ENCODE results near the gene DSP.

Gene DSP

GRCh38 chr6:7594579-7595125 is 53.2 kb downstream of the DSP start:
- DNase-seq, result no peak

DNA sequence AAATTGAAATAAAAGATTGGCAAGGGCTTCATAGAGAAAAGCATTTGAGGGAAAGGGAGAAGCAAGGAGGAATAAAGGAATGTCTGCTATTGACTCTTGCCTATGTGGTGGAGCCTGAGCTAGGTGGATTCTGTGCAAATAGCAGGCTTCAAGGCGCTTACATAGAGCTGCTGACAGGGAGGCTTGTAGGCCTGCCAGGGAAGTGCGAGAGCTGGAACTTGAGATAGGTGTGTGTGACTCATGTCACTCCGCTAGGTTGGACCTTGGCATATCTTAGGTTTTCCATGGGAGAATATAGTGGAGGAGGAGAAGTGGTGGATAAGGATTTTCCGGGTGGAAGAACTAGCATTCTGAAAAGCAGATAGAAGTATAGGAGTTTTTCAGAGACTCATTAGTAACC is 62.5 kb downstream of the DSP start:
- DNase-seq, result no peak

DNA sequence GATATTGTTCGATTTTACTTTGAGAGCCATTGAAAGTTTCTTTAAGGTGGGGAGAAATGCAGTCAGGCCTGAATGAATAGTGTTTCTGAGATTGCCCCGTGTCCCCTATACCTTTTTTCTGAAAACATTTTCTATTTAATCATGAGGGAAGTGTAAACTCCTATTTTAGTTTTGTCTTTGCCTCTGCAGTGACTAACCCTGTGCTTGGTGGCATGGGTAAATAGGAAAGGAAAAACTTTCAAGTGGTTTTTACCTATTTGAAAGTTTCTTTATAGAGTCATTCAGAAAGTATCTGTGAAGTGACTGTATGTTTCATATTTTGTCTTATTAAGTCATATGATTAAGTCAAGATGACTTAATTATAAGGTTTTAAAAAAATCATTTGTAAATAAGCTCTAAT is 63.0 kb downstream of the DSP start:
- DNase-seq, result no peak

DNA sequence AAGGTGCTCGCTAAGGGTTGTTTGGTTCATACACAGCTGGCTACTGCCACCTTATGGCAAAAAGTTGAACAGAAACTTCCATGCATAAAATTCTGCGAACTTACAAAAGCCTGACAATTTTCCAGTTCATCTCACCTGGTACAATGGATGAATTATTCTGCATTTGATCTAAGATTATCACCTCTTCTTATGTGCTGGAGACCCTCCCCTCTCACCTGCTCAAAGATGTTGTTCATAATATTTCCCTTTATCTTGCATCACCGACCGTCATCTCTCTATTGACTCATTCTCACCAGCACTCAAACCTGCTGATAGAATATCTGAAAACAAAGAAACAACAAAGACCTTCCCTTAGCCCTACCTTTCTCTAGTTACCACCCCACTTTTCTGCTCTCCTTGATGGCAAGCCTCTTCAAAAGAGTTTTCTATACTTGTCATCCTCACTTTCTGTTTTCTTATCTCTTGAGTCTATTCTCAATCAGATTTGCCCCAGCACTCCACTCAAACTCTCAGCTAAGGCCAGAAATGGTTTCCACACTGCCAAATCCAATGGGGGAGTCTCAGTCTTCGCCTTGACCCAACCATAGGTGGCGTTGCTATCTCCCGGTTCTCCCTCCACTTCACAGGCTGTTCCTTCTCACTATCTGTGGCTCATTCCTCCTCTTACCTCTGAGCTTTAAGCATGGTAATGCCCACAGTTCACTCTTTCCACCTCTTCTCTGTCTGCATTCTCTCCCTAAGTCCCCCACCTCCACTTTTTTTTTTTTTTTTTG is 74.3 kb downstream of the DSP start:
- peak; percentile 89 for DNase-seq

- no peak for DNase-seq
Observed at GRCh38 chr6:7617801-7618764, 76.6 kb downstream of the DSP start.

DNA sequence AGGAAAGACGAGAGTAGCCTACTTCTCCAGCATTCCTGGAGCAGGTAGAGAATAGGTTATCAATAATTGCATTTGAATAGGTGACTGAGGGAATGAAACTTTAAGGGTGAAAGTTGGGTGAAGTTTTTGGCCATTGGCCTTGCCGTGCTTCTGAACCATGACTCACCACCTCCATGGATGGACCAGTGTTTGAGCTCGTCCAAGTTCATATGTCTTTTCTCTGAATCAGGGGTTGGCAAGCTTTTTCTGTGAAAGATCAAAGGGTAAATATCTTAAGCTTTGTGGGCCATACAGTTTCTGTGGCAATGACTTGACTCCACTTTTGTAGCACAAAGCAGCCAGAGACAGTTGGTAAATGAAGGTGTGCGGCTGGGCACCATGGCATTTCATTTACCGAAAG is 80.3 kb downstream of the DSP start:
- DNase-seq, result no peak

GRCh38 chr6:7624796-7625710 is 83.6 kb downstream of the DSP start:
- DNase-seq, result no peak

DNA sequence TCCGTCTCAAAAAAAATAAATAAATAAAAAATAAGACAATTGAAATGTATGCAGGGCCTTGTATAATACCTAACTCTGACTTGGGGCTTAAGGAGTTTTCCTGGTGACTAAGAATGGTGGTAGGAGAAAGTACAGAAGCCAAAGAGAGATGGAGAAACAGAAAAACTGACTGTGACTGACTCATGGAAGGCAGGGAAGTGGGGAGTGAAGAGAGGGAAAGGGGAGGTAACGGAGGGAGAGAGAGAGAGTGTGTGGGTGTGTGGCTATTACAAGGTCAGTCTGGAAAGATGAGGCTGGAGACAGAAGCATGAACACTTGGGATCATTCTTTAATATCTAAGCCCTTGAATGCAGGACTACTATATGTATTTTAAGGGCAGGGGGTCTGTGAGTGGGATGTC is 87.0 kb downstream of the DSP start:
- DNase-seq, result no peak

GRCh38 chr6:7628909-7629308 is 87.4 kb downstream of the DSP start:
- DNase-seq, result no peak

- no peak for DNase-seq
Observed at GRCh38 chr6:7629321-7629720, 87.8 kb downstream of the DSP start.

DNA sequence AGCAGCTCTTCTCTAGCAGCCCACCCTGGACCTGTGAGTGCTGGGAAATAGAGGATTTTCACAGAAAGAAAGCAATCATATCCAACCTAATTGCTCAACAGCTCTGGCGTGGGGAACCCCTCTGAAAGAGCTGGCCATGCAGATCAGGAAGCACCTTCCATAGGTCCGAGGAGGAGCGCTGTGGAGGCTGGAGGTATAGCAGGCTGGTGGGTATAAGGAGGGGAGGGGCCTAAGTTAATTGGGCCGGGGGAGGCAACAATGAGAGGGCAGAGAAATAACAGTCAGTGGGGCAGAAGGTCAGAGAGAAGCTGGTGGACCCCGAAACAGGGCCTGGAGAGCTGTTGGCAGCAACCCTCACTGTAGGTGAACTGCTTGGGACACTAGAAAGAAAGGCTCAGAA is 89.3 kb downstream of the DSP start:
- no peak for DNase-seq

DNA sequence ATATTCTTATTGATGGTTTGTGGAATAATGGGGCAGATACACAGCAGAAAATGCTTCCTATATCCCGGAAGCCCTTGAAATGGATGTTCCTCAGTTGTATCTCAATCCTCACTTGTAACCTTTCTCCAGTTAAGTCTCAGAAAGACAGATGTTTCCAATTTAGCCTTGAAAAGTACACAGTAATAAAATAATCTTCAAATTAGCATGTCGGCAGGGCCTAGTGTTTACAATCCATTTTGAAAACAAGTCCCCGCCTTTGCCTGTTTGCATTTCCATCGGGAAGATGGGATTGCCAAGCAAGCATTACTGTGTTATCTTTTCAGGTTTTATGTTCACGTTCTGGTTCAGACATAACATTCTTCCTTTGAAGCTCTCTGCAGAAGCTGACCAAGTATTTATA is 90.0 kb downstream of the DSP start:
- no peak for DNase-seq

GRCh38 chr6:7632501-7633290 is 91.2 kb downstream of the DSP start:
- DNase-seq, result no peak

DNA sequence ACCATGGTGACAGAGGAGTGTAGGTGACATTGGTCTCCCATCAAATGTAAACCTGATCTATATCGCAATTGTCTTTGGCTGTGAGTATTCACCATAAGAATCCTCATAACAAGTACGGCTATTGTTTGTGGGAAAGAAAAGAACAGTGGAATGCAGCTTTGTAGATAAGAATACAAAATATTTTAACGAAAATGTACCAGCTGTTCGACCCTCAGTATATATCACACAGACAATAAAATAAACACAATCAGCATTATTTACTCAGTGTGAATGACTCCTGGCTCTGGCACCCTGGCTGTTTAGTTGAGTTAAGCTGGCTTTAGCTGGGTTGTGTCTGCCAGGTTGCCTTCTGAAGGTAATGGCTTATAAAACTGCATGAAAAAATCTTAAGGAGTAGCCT is 91.9 kb downstream of the DSP start:
- no peak for DNase-seq

GRCh38 chr6:7636151-7636550 is 94.7 kb downstream of the DSP start:
- DNase-seq, result no peak

Measured in NCI-H1694 (cell line).